C4-2B (cell line): Measurements from ENCODE around the gene NNT.
"Not testable (repeated sequence)": the region's sequence is repeated elsewhere in the genome, so short reads cannot be mapped to it uniquely, and the experiment has no call there.

Experiments used
- H3K27ac ChIP-seq: fragments of 450-650 bp; 2 replicates; pipeline ENCODE4 v1.5.1; 2017
- ZFX ChIP-seq: fragments of 450-650 bp; IDR thresholded peaks from 2 replicates; pipeline ENCODE4 v1.6.1; 2017
- TF ChIP-seq, protein P1 (sequence below): fragments of 450-650 bp; conservative IDR thresholded peaks from 2 replicates; pipeline ENCODE4 v1.5.1; 2017; ENCODE audit warnings: mild to moderate bottlenecking

The NNT gene

DNA sequence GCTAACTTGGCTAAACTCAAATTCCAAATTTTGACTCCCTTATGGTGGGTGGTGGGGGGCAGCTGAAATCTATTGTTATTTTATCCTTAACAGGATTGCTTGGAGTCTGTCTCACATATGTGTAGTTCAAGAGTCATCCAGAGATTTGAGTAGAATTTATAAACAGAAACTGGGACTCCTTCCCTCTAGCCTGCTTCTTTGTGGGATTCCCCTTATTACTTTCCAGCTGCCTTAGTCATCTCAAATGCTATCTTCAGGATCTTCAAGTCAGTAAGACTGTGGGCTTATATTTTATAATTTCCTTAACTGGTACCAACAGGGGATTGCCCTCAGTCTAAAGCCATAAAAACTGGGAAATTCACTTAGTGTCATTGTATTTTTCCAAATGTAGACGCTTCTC, 55.5 kb downstream of the NNT start:
- H3K27ac ChIP-seq: no peak overlapping the region
- TF ChIP-seq, protein P1, sequence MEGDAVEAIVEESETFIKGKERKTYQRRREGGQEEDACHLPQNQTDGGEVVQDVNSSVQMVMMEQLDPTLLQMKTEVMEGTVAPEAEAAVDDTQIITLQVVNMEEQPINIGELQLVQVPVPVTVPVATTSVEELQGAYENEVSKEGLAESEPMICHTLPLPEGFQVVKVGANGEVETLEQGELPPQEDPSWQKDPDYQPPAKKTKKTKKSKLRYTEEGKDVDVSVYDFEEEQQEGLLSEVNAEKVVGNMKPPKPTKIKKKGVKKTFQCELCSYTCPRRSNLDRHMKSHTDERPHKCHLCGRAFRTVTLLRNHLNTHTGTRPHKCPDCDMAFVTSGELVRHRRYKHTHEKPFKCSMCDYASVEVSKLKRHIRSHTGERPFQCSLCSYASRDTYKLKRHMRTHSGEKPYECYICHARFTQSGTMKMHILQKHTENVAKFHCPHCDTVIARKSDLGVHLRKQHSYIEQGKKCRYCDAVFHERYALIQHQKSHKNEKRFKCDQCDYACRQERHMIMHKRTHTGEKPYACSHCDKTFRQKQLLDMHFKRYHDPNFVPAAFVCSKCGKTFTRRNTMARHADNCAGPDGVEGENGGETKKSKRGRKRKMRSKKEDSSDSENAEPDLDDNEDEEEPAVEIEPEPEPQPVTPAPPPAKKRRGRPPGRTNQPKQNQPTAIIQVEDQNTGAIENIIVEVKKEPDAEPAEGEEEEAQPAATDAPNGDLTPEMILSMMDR: no peak
- no peak for TF ChIP-seq ZFX

DNA sequence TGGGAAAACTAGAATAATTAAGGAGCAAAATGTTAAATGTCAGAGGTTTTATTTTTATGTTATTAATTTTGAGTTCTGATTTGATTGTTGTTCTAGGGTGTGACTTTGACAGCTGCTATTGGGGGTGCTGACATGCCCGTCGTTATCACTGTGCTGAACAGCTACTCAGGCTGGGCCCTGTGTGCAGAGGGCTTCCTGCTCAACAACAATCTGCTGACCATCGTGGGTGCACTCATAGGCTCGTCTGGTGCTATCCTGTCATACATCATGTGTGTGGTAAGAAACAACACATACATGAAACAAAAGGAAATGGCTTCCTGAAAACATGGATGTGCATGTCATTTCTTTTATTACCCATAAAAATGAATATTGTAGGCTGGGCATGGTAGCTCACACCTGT, 56.1 kb downstream of the NNT start:
- no peak overlapping the region for H3K27ac ChIP-seq
- TF ChIP-seq, protein P1: no peak
- no peak for TF ChIP-seq ZFX

DNA sequence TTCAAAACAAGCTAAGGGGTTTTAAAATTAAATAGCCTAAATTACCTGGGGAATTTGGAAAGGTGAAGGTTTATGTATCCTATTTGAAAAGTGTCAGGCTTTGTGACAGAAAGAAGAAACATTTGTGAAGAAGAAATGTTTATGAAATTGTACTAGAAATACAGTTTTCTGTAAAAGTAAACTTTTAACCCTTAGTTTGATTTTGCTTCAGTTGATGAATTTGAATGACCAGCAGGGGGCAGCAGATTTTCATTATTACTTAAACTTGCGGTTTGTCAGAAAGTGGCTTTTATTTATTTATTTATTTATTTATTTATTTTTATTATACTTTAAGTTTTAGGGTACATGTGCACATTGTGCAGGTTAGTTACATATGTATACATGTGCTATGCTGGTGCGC, 58.1 kb downstream of the NNT start:
- TF ChIP-seq ZFX: no peak
- TF ChIP-seq, protein P1: peak; percentile 68
- H3K27ac ChIP-seq: no peak overlapping the region

DNA sequence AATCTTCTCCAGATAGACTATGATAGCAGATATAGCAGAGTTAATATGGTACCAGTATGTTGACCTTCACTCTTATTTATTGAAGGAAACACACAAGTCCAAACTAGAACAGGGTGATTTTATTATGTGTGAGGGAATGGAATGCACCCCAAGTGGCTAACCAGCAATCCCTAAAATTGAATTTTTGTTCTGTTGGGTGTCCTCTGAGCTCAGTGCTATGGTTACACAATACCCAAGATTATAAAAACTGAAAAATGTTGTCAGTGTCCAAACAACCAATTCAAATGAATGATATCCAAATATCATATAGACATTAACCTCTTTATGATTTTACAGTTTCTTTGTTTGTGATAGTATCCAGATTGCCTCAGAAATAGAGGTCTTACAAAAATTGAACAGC, 60.9 kb downstream of the NNT start:
- H3K27ac ChIP-seq: no peak overlapping the region
- TF ChIP-seq, protein P1: no peak
- TF ChIP-seq ZFX: no peak

DNA sequence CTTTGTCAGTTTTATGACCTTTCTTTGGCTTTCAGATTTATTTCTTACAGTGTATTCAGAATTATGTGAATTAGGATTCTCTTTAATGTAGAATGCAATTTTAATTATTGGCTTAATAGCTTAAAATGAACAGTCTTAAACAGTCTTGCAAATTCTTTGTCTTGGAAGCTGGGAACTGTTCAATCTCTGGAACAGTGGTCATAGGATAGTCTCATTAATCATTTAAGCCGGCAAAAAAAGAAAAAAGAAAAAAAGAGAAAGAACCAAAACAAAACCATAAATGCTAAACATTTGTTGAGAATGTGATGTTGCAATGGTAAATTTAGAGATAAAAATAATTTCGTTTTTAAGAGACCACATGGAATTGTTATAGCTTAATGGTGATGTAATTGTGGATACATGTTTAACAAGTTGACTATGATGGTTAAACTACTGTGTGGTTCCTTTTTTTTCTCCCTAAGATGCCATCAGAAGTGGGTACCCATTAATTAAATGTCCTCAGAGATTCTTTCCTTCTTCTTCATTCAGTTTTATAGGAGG, 61.6 kb downstream of the NNT start:
- no peak overlapping the region for H3K27ac ChIP-seq
- TF ChIP-seq ZFX: no peak
- TF ChIP-seq, protein P1: no peak

DNA sequence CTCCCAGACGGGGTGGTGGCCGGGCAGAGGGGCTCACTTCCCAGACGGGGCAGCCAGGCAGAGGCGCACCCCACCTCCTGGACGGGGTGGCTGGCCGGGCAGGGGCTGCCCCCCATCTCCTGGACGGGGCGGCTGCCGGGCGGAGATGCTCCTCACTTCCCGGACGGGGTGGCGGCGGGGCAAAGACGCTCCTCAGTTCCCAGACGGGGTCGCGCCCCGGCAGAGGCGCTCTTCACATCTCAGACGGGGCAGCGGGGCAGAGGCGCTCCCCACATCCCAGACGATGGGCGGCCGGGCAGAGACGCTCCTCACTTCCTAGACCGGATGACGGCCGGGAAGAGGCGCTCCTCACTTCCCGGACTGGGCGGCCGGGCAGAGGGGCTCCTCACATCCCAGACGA, 62.8 kb downstream of the NNT start:
- not testable (repeated sequence) for H3K27ac ChIP-seq

DNA sequence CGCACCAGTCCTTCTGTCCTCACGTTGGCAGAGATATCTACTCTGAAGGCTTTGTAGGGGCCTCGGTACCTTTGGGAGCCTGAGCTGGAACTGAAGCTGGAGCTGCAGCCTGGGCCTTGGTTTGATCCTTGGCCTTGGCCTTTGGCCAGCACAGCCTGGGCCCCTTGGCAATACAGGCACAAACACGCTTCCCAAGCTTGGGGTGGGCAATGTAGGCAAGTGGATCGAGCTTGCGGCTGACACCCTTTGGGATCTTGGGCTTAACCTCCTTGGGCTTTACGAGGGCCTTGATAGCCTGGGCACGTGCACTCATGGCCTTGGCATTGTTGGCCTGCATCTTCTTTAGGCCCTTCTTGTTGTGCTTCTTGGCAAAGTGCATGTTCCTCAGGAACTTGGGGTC, 63.7 kb downstream of the NNT start:
- H3K27ac ChIP-seq: not testable (repeated sequence)

DNA sequence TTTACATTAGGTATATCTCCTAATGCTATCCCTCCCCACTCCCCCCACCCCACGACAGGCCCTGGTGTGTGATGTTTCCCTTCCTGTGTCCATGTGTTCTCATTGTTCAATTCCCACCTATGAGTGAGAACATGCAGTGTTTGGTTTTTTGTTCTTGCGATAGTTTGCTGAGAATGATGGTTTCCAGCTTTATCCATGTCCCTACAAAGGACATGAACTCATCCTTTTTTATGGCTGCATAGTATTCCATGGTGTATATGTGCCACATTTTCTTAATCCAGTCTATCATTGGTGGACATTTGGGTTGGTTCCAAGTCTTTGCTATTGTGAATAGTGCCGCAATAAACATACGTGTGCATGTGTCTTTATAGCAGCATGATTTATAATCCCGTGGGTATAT, 64.4 kb downstream of the NNT start:
- H3K27ac ChIP-seq: not testable (repeated sequence)

DNA sequence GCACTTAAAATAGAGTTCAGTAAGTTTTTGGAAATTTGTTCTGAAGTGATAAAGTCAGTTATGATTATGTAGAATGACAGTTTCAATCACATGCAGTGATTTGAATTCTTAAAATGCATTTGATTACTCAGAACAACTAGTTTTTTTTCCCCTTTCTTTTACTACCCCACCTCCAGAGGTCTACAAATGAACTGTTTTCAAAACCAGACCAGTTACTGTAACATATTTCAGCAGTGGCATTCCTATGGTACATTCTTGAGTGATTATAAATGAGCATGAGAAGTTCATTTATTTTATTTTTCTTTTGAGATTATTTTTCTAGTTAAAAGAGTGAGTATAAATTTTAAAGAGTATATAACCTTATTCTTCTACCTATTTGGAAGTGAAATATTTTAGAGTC, 71.6 kb downstream of the NNT start:
- no peak overlapping the region for H3K27ac ChIP-seq
- TF ChIP-seq ZFX: no peak
- TF ChIP-seq, protein P1: no peak
